Ishikawa (cell line): Measurements from ENCODE around the gene FAM151B.

ENCODE experiments used
- EGR1 ChIP-seq: IDR thresholded peaks from 2 replicates; pipeline ENCODE4 v1.6.1; 2012
- EP300 ChIP-seq: IDR thresholded peaks from 2 replicates; pipeline ENCODE4 v1.6.1; 2012; ENCODE audit warnings: borderline replicate concordance
- FOXM1 ChIP-seq: IDR thresholded peaks from 2 replicates; pipeline ENCODE4 v1.6.1; 2012; ENCODE audit warnings: low read depth, borderline replicate concordance
- TCF12 ChIP-seq: IDR thresholded peaks from 2 replicates; pipeline ENCODE4 v1.6.1; 2012; ENCODE audit warnings: low read depth
- TF ChIP-seq, protein P1 (sequence below): IDR thresholded peaks from 2 replicates; pipeline ENCODE4 v1.6.1; 2012

DNA sequence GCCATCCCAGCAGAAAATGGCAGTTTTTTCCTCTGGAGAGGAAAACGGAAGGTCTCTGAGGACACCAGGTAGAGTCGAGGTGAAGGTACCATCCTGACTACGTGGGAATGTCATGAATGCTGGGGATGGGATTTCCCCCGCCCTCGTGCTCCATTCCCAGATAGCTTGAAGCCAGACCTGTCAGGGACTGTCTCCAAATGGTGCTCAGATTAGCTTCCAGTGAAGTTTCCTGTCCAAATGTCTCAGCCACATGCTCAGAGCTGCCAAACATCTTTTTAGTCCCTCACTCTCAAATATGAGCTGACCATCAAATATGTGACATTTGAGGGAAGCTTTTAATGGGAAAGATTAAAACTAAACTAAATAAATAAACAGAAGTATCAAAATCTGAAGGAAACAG lies 89.8 kb downstream of the FAM151B start:
- TF ChIP-seq EGR1: no peak
- TF ChIP-seq, protein P1, sequence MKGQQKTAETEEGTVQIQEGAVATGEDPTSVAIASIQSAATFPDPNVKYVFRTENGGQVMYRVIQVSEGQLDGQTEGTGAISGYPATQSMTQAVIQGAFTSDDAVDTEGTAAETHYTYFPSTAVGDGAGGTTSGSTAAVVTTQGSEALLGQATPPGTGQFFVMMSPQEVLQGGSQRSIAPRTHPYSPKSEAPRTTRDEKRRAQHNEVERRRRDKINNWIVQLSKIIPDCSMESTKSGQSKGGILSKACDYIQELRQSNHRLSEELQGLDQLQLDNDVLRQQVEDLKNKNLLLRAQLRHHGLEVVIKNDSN: no peak
- TF ChIP-seq EP300: no peak
- no peak for TF ChIP-seq FOXM1
- TF ChIP-seq TCF12: no peak
